H1 (cell line): Measurements from ENCODE around the gene EPHA10.

ENCODE experiments used
- BRCA1 ChIP-seq: IDR thresholded peaks from 2 replicates; pipeline ENCODE4 v1.6.1; 2012; ENCODE audit warnings: low read depth, low read length, improper control_type of control experiment
- CREB1 ChIP-seq: IDR thresholded peaks from 2 replicates; pipeline ENCODE4 v1.6.1; 2012; ENCODE audit warnings: inconsistent platforms
- CTCF ChIP-seq, 3 experiments: IDR thresholded peaks; 1 replicate in 2 of 3; 2 replicates in 1 of 3; pipeline versions ENCODE4 v1.5.1 to v1.6.1; 2011; ENCODE audit warnings: low read length in 3 of 3, mild to moderate bottlenecking in 3 of 3, inconsistent platforms in 2 of 3, low read depth in 1 of 3, moderate library complexity in 1 of 3; ENCODE audit not compliant: insufficient read depth in 1 of 3; ENCODE audit errors: control extremely low read depth in 1 of 3
- EZH2 ChIP-seq: fragments of 200-600 bp; sonication (generic); IDR thresholded peaks from 2 replicates; pipeline ENCODE4 v1.7.1; 2012; ENCODE audit warnings: low read depth, mild to moderate bottlenecking, moderate library complexity, low read length, inconsistent platforms; ENCODE audit not compliant: severe bottlenecking
- GABPA ChIP-seq: IDR thresholded peaks from 2 replicates; pipeline ENCODE4 v1.6.1; 2011; ENCODE audit warnings: mild to moderate bottlenecking, low read length, moderate library complexity, borderline replicate concordance; ENCODE audit not compliant: insufficient read depth
- HDAC2 ChIP-seq, 2 experiments: fragments of 300-600 bp in 1 of 2; sonication (generic) in 1 of 2; IDR thresholded peaks; 2 replicates each; pipeline ENCODE4 v1.6.1; 2011 to 2012; ENCODE audit warnings: low read depth in 2 of 2, low read length in 2 of 2, mild to moderate bottlenecking in 2 of 2, moderate library complexity in 2 of 2, borderline replicate concordance in 1 of 2, inconsistent platforms in 1 of 2
- MAX ChIP-seq: IDR thresholded peaks from 2 replicates; pipeline ENCODE4 v1.6.1; 2012; ENCODE audit warnings: inconsistent platforms
- POLR2A ChIP-seq, 2 experiments: IDR thresholded peaks; 1 replicate in 1 of 2; 2 replicates in 1 of 2; pipeline ENCODE4 v1.6.1; 2011; ENCODE audit warnings: low read depth in 2 of 2, low read length in 2 of 2, mild to moderate bottlenecking in 2 of 2; ENCODE audit errors: control extremely low read depth in 1 of 2
- POLR2AphosphoS5 ChIP-seq: IDR thresholded peaks from 2 replicates; pipeline ENCODE4 v1.6.1; 2011; ENCODE audit warnings: low read depth, low read length
- SIN3A ChIP-seq, 2 experiments: IDR thresholded peaks in 1 of 2; conservative IDR thresholded peaks in 1 of 2; 2 replicates each; pipeline ENCODE4 v1.6.1; 2011 to 2012; ENCODE audit warnings: low read length in 2 of 2, improper control_type of control experiment in 1 of 2, low read depth in 1 of 2, mild to moderate bottlenecking in 1 of 2
- TAF1 ChIP-seq: IDR thresholded peaks from 2 replicates; pipeline ENCODE4 v1.6.1; 2011; ENCODE audit warnings: mild to moderate bottlenecking, low read depth, low read length
- TCF12 ChIP-seq: IDR thresholded peaks from 2 replicates; pipeline ENCODE4 v1.6.1; 2011; ENCODE audit warnings: low read depth, mild to moderate bottlenecking, low read length

- TF ChIP-seq CREB1 (no peak), GABPA (no peak), BRCA1 (no peak), SIN3A (conservative IDR thresholded peaks at IDR 0.05 in 1 of 2, IDR thresholded peaks at IDR 0.05 in 1 of 2; ENCODE audit: low read depth in 1 of 2, low read length in 2 of 2) (no peak), CTCF (IDR thresholded peaks at IDR 0.05; ENCODE audit: control extremely low read depth in 1 of 3, insufficient read depth in 1 of 3, low read depth in 1 of 3, low read length in 3 of 3) (no peak), EZH2 (no peak), POLR2AphosphoS5 (no peak), HDAC2 (IDR thresholded peaks at IDR 0.05; ENCODE audit: borderline replicate concordance in 1 of 2, low read depth in 2 of 2, low read length in 2 of 2) (no peak), TAF1 (no peak), POLR2A (IDR thresholded peaks at IDR 0.05; ENCODE audit: control extremely low read depth in 1 of 2, low read depth in 2 of 2, low read length in 2 of 2) (no peak), TCF12 (no peak), MAX (no peak)
Measured at GRCh38 chr1:37717631-37718030, 47.3 kb downstream of the EPHA10 start.
